22Rv1 (cell line): ENCODE results near the gene PFKFB3.

Experiments
- CTCF ChIP-seq: fragments of 450-650 bp; IDR thresholded peaks from 2 replicates; pipeline ENCODE4 v1.5.1; 2017; ENCODE audit warnings: mild to moderate bottlenecking
- ZFX ChIP-seq: fragments of 450-650 bp; IDR thresholded peaks from 2 replicates; pipeline ENCODE4 v1.6.1; 2017; ENCODE audit warnings: antibody characterized with exemption, borderline replicate concordance

- no peak for TF ChIP-seq CTCF
- no peak for TF ChIP-seq ZFX
These were observed 28.4 kb upstream of the PFKFB3 start for GRCh38 chr10:6174201-6174874.
